ENCODE measurements around the gene PRKCA.

PRKCA gene

GRCh38 chr17:66829386-66829864, 527.0 kb downstream of the PRKCA start:
- Mint-ChIP-seq H3K36me3 (no peaks in the 10 kb centered on the region), H3K27me3 (peaks cover 52% of the 10 kb centered on the region), H3K9me3 (ENCODE audit: low read depth) (no peaks in the 10 kb centered on the region), H3K4me3 (no peak overlapping the region), H3K4me1 (ENCODE audit: low read depth) (no peaks in the 10 kb centered on the region), H3K27ac (no peak overlapping the region)

GRCh38 chr17:66829883-66830282, 527.5 kb downstream of the PRKCA start:
- H3K9me3 Mint-ChIP-seq (ENCODE audit: low read depth): no peaks in the 10 kb centered on the region
- no peaks in the 10 kb centered on the region for H3K36me3 Mint-ChIP-seq
- no peak overlapping the region for H3K4me3 Mint-ChIP-seq
- H3K27me3 Mint-ChIP-seq: peaks cover 50% of the 10 kb centered on the region
- no peaks in the 10 kb centered on the region for H3K4me1 Mint-ChIP-seq (ENCODE audit: low read depth)
- no peak overlapping the region for H3K27ac Mint-ChIP-seq

- Mint-ChIP-seq H3K4me3 (no peak overlapping the region), H3K27ac (no peak overlapping the region), H3K4me1 (ENCODE audit: low read depth) (no peaks in the 10 kb centered on the region), H3K9me3 (ENCODE audit: low read depth) (no peaks in the 10 kb centered on the region), H3K36me3 (no peaks in the 10 kb centered on the region), H3K27me3 (peaks cover 50% of the 10 kb centered on the region)
Observed at GRCh38 chr17:66830451-66830850, 528.0 kb downstream of the PRKCA start.

- H3K27me3 Mint-ChIP-seq: peaks cover 57% of the 10 kb centered on the region
- no peak overlapping the region for H3K4me3 Mint-ChIP-seq
Observed at GRCh38 chr17:66831383-66832210, 529.2 kb downstream of the PRKCA start.

GRCh38 chr17:66833201-66833600, 530.8 kb downstream of the PRKCA start:
- Mint-ChIP-seq H3K4me1 (ENCODE audit: low read depth) (no peaks in the 10 kb centered on the region), H3K4me3 (no peak overlapping the region), H3K36me3 (no peaks in the 10 kb centered on the region), H3K27ac (no peak overlapping the region), H3K9me3 (ENCODE audit: low read depth) (no peaks in the 10 kb centered on the region), H3K27me3 (peaks cover 58% of the 10 kb centered on the region)

More at GRCh38 chr17:66831383-66832210, 529.2 kb downstream of the PRKCA start:
- Mint-ChIP-seq H3K36me3 (no peaks in the 10 kb centered on the region), H3K9me3 (ENCODE audit: low read depth) (no peaks in the 10 kb centered on the region), H3K4me1 (ENCODE audit: low read depth) (no peaks in the 10 kb centered on the region), H3K27ac (no peak overlapping the region)

- no peaks in the 10 kb centered on the region for H3K9me3 Mint-ChIP-seq (ENCODE audit: low read depth)
- H3K27me3 Mint-ChIP-seq: peaks cover 51% of the 10 kb centered on the region
- H3K4me3 Mint-ChIP-seq: no peak overlapping the region
- H3K27ac Mint-ChIP-seq: no peak overlapping the region
- no peaks in the 10 kb centered on the region for H3K36me3 Mint-ChIP-seq
- no peaks in the 10 kb centered on the region for H3K4me1 Mint-ChIP-seq (ENCODE audit: low read depth)
Observed at GRCh38 chr17:66834426-66834918, 532.1 kb downstream of the PRKCA start.

GRCh38 chr17:66834919-66835454, 532.6 kb downstream of the PRKCA start, which contains the start of gene CACNG5:
Gene CACNG5, plus strand, starts transcription at chr17:66835117. Its CDS starts 42,216 bp downstream, at chr17:66877333.
- Mint-ChIP-seq H3K27ac (no peak within 1 kb of the TSS), H3K9me3 (ENCODE audit: low read depth) (no peaks in the 10 kb centered on the region), H3K4me3 (no peak within 1 kb of the TSS), H3K4me1 (ENCODE audit: low read depth) (no peaks in the 10 kb centered on the region), H3K36me3 (no peaks in the 10 kb centered on the region), H3K27me3 (peaks cover 45% of the 10 kb centered on the region)

GRCh38 chr17:66835476-66835875, 533.1 kb downstream of the PRKCA start:
- no peak overlapping the region for H3K27ac Mint-ChIP-seq
- no peak overlapping the region for H3K4me3 Mint-ChIP-seq
- H3K36me3 Mint-ChIP-seq: no peaks in the 10 kb centered on the region
- peaks cover 43% of the 10 kb centered on the region for H3K27me3 Mint-ChIP-seq
- H3K9me3 Mint-ChIP-seq (ENCODE audit: low read depth): no peaks in the 10 kb centered on the region
- H3K4me1 Mint-ChIP-seq (ENCODE audit: low read depth): no peaks in the 10 kb centered on the region

- no peaks in the 10 kb centered on the region for H3K36me3 Mint-ChIP-seq
- H3K4me1 Mint-ChIP-seq (ENCODE audit: low read depth): no peaks in the 10 kb centered on the region
- peaks cover 39% of the 10 kb centered on the region for H3K27me3 Mint-ChIP-seq
- no peak overlapping the region for H3K4me3 Mint-ChIP-seq
- H3K9me3 Mint-ChIP-seq (ENCODE audit: low read depth): no peaks in the 10 kb centered on the region
- no peak overlapping the region for H3K27ac Mint-ChIP-seq
Observed at GRCh38 chr17:66836063-66837005, 533.9 kb downstream of the PRKCA start.

- H3K27ac Mint-ChIP-seq: no peak overlapping the region
- no peak overlapping the region for H3K4me3 Mint-ChIP-seq
- H3K9me3 Mint-ChIP-seq (ENCODE audit: low read depth): no peaks in the 10 kb centered on the region
- H3K27me3 Mint-ChIP-seq: peaks cover 32% of the 10 kb centered on the region
- no peaks in the 10 kb centered on the region for H3K4me1 Mint-ChIP-seq (ENCODE audit: low read depth)
- no peaks in the 10 kb centered on the region for H3K36me3 Mint-ChIP-seq
Observed at GRCh38 chr17:66837226-66837625, 534.8 kb downstream of the PRKCA start.

- Mint-ChIP-seq H3K4me1 (ENCODE audit: low read depth) (no peaks in the 10 kb centered on the region), H3K27me3 (peaks cover 26% of the 10 kb centered on the region), H3K9me3 (ENCODE audit: low read depth) (no peaks in the 10 kb centered on the region), H3K4me3 (no peak overlapping the region), H3K27ac (no peak overlapping the region), H3K36me3 (no peaks in the 10 kb centered on the region)
Observed at GRCh38 chr17:66837885-66838665, 535.7 kb downstream of the PRKCA start.

- H3K9me3 Mint-ChIP-seq (ENCODE audit: low read depth): no peaks in the 10 kb centered on the region
- peaks cover 19% of the 10 kb centered on the region for H3K27me3 Mint-ChIP-seq
Observed at GRCh38 chr17:66839616-66840015, 537.2 kb downstream of the PRKCA start.

GRCh38 chr17:66840061-66840460, 537.6 kb downstream of the PRKCA start:
- H3K27ac Mint-ChIP-seq: no peak overlapping the region
- H3K9me3 Mint-ChIP-seq (ENCODE audit: low read depth): no peaks in the 10 kb centered on the region
- H3K4me3 Mint-ChIP-seq: no peak overlapping the region
- H3K27me3 Mint-ChIP-seq: peaks cover 20% of the 10 kb centered on the region
- no peaks in the 10 kb centered on the region for H3K36me3 Mint-ChIP-seq
- no peaks in the 10 kb centered on the region for H3K4me1 Mint-ChIP-seq (ENCODE audit: low read depth)

More at GRCh38 chr17:66839616-66840015, 537.2 kb downstream of the PRKCA start:
- Mint-ChIP-seq H3K4me3 (no peak overlapping the region), H3K4me1 (ENCODE audit: low read depth) (no peaks in the 10 kb centered on the region), H3K36me3 (no peaks in the 10 kb centered on the region), H3K27ac (no peak overlapping the region)

- H3K4me1 Mint-ChIP-seq (ENCODE audit: low read depth): no peaks in the 10 kb centered on the region
- H3K27ac Mint-ChIP-seq: no peak overlapping the region
- no peak overlapping the region for H3K4me3 Mint-ChIP-seq
- H3K9me3 Mint-ChIP-seq (ENCODE audit: low read depth): peaks cover 5% of the 10 kb centered on the region
- H3K36me3 Mint-ChIP-seq: peaks cover 3% of the 10 kb centered on the region
- H3K27me3 Mint-ChIP-seq: peaks cover 22% of the 10 kb centered on the region
Observed at GRCh38 chr17:66841328-66841727, 538.9 kb downstream of the PRKCA start.
